ENCODE measurements around the gene ADAMTS15.

Gene ADAMTS15

GRCh38 chr11:130473056-130473794, 24.8 kb downstream of the ADAMTS15 start:
- no peaks in the 10 kb centered on the region for H3K9me3 ChIP-seq
- TF ChIP-seq CTCF (IDR thresholded peaks at IDR 0.05): no peak
- H3K27ac ChIP-seq: no peak overlapping the region
- H3K27me3 ChIP-seq: no peaks in the 10 kb centered on the region
- H3K4me1 ChIP-seq (ENCODE audit: control insufficient read depth in 1 of 2, insufficient read depth in 1 of 2, low read depth in 1 of 2, low read length in 1 of 2): no peaks in the 10 kb centered on the region
- no peaks in the 10 kb centered on the region for H3K36me3 ChIP-seq
- H3K4me3 ChIP-seq (ENCODE audit: low read depth in 1 of 2, low read length in 1 of 2): no peak overlapping the region

GRCh38 chr11:130473795-130474377, 25.4 kb downstream of the ADAMTS15 start:
- Histone ChIP-seq H3K4me3 (ENCODE audit: low read depth in 1 of 2, low read length in 1 of 2) (no peak overlapping the region), H3K27me3 (no peaks in the 10 kb centered on the region), H3K4me1 (ENCODE audit: control insufficient read depth in 1 of 2, insufficient read depth in 1 of 2, low read depth in 1 of 2, low read length in 1 of 2) (no peaks in the 10 kb centered on the region), H3K27ac (no peak overlapping the region), H3K9me3 (no peaks in the 10 kb centered on the region), H3K36me3 (no peaks in the 10 kb centered on the region)
- no peak for TF ChIP-seq CTCF (IDR thresholded peaks at IDR 0.05)

DNA sequence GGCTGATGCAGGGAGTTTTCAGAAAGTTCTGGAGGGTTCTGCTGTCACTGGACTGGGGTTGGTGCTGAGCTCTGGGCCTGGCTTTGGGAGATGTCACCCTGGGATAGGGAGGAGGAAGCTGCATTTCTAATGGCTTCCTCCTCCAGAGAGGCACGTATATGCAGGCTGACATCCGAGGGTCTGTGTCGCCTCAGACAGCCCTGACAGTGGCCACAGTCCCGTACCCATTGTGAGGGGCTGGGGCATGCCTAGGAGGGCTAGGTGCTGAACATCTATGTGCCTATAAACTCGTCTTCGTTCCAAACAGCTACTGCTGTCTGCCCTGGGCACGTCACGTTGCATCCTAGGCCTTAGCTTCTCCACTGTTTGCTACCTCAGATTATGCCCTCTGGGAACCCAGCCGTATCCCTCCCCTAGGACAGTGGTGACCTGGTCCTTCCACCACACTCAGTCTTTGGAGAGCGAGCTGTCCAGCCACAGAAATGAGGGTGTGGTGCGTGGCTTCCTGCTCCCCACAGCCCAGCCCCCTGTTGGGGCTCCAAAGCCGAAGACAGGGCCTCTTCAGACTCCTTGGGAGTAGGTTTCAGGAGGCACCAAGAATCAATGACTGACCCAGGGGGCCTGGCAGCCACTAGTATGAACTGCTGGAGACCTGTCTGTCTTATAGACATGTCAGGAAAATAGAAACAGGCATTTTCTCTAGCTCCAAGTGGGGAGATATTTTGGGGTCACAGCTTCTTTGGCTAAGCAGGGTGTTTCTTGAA, 26.4 kb downstream of the ADAMTS15 start:
- Histone ChIP-seq H3K9me3 (no peaks in the 10 kb centered on the region), H3K36me3 (no peaks in the 10 kb centered on the region), H3K4me1 (ENCODE audit: control insufficient read depth in 1 of 2, insufficient read depth in 1 of 2, low read depth in 1 of 2, low read length in 1 of 2) (no peaks in the 10 kb centered on the region), H3K4me3 (ENCODE audit: low read depth in 1 of 2, low read length in 1 of 2) (no peak overlapping the region), H3K27me3 (no peaks in the 10 kb centered on the region), H3K27ac (no peak overlapping the region)
- no peak for TF ChIP-seq CTCF (IDR thresholded peaks at IDR 0.05)

DNA sequence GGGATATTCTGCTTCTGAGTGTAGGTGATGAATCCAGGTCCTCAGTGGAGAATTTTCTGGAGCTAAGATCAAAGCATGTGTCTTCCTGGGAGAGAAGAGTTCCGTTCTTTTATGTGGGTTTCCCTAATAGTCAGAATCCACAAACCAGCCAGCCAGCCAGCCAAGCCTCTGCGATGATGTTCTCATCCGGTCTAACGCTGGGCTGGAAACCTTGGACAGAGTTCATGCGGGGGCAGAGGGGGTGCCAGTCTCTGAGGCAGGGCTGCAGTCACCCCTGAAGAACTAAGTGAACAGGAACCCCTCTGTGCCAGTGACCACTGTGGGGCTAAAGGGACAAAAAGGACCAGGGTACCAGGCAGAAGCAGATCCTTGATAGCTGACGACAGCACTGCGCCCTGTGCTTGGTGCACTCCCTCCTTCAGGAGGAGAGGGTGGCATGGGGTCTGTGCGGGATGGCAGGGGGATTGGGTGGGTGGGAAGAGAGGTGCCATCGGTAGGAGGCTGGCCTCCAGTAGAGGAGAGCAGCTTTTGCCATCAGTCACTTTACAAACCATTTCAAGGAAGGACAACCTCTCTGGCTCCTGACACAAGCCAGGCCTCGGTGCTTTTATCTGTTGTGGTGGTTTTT, 27.1 kb downstream of the ADAMTS15 start:
- Histone ChIP-seq H3K27me3 (no peaks in the 10 kb centered on the region), H3K4me1 (ENCODE audit: control insufficient read depth in 1 of 2, insufficient read depth in 1 of 2, low read depth in 1 of 2, low read length in 1 of 2) (no peaks in the 10 kb centered on the region), H3K4me3 (ENCODE audit: low read depth in 1 of 2, low read length in 1 of 2) (no peak overlapping the region), H3K27ac (no peak overlapping the region), H3K9me3 (no peaks in the 10 kb centered on the region), H3K36me3 (no peaks in the 10 kb centered on the region)
- no peak for TF ChIP-seq CTCF (IDR thresholded peaks at IDR 0.05)

- Histone ChIP-seq H3K4me3 (ENCODE audit: low read depth in 1 of 2, low read length in 1 of 2) (no peak overlapping the region), H3K4me1 (ENCODE audit: control insufficient read depth in 1 of 2, insufficient read depth in 1 of 2, low read depth in 1 of 2, low read length in 1 of 2) (no peaks in the 10 kb centered on the region), H3K27ac (no peak overlapping the region), H3K27me3 (no peaks in the 10 kb centered on the region), H3K9me3 (no peaks in the 10 kb centered on the region), H3K36me3 (no peaks in the 10 kb centered on the region)
- TF ChIP-seq CTCF (IDR thresholded peaks at IDR 0.05): no peak
Measured at GRCh38 chr11:130476200-130476921, 27.9 kb downstream of the ADAMTS15 start.

Data from neutrophil (primary cell).